Prostate gland (tissue), 1 donor: ENCODE measurements around the gene EIF3I.

Experiments used
- POLR2A ChIP-seq: fragments of 450-650 bp; IDR thresholded peaks from one replicate; pipeline ENCODE4 v1.6.1; 2016; ENCODE audit warnings: antibody characterized with exemption, mild to moderate bottlenecking
- POLR2AphosphoS5 ChIP-seq: sonication (generic); formaldehyde crosslinking; IDR thresholded peaks from one replicate; pipeline ENCODE4 v1.6.1; 2017; ENCODE audit warnings: antibody characterized with exemption

- TF ChIP-seq POLR2AphosphoS5 (no peak), POLR2A (no peak)
Measured at GRCh38 chr1:32204943-32205361, 17.3 kb upstream of the EIF3I start.
